Measurements from ENCODE around the gene KLK14. TPM values are rescaled to one million over a fixed set of nuclear protein-coding genes. Genes with fewer than 3 reads are reported as not detected.

KLK14 gene
- total RNA-seq, 1 donor from 2014 or later = not detected

DNA sequence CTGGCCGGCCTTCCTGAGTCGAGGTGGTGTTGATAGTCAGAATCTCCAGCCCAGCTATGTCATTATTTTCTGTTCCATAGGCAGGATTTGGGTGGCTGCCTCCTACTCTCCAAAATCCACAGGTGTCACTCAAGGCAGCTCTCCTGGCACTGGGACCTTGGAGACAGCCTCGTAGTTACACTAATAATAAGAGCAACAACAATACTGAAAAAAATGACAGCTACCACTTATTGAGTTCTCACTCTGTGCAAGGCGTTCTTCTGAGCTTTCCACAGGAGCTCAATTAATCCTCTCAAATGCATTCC lies 35.7 kb downstream of the KLK14 start:
- no peak for DNase-seq (ENCODE audit: low read depth)
- no peak for TF ChIP-seq CTCF (IDR thresholded peaks at IDR 0.05; ENCODE audit: insufficient read depth, low read length, poor library complexity, severe bottlenecking)
- Histone ChIP-seq H3K36me3 (ENCODE audit: control insufficient read depth, insufficient read depth, low read length) (no peaks in the 10 kb centered on the region), H3K4me3 (ENCODE audit: low read depth, low read length) (no peak overlapping the region), H3K27me3 (ENCODE audit: control insufficient read depth, insufficient read depth, low read length) (no peaks in the 10 kb centered on the region)

DNA sequence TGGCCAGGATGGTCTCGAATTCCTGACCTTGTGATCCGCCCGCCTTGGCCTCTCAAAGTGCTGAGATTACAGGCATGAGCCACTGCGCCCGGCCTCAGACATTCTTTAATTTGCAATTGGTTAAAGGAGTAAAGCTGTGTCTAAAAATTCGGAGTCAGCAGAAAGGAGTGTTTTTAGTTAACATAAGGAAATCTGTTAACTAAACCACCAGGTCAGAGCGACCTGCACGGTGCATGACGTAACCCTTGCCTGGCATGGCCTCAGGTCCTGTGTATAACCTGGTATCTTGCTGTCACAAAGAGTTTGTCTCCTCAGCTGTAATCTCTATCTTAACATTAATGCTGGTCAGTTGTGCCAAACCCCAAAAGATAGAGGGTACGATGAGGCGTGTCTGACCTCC lies 38.4 kb downstream of the KLK14 start:
- Histone ChIP-seq H3K4me3 (ENCODE audit: low read depth, low read length) (no peak overlapping the region), H3K36me3 (ENCODE audit: control insufficient read depth, insufficient read depth, low read length) (no peaks in the 10 kb centered on the region), H3K27me3 (ENCODE audit: control insufficient read depth, insufficient read depth, low read length) (no peaks in the 10 kb centered on the region)
- TF ChIP-seq CTCF (IDR thresholded peaks at IDR 0.05; ENCODE audit: insufficient read depth, low read length, poor library complexity, severe bottlenecking) = no peak
- DNase-seq (ENCODE audit: low read depth) = no peak

- no peak for TF ChIP-seq CTCF (IDR thresholded peaks at IDR 0.05; ENCODE audit: insufficient read depth, low read length, poor library complexity, severe bottlenecking)
- DNase-seq (ENCODE audit: low read depth) = no peak
Measured at GRCh38 chr19:51043497-51043896, 39.2 kb downstream of the KLK14 start.

DNA sequence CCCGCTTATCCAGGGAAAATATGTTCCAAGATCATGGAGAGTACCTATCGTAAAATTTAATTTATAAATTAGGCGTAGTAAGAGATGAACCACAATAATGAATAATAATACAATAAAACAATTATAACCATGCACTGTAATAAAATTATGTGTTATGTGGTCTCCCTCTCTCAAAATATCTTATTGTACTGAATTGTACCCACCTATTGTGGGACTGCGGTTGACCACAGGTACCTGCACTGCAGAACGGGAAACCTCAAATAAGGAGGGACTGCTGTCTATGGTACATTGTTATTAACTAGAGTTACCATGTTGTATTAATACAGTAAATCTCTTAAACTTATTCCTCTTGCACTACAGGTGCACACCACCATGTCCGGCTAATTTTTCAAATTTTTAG lies 42.5 kb downstream of the KLK14 start:
- H3K27me3 ChIP-seq (ENCODE audit: control insufficient read depth, insufficient read depth, low read length) = no peaks in the 10 kb centered on the region
- H3K4me3 ChIP-seq (ENCODE audit: low read depth, low read length) = no peak overlapping the region
- no peak for DNase-seq (ENCODE audit: low read depth)
- no peaks in the 10 kb centered on the region for H3K36me3 ChIP-seq (ENCODE audit: control insufficient read depth, insufficient read depth, low read length)
- no peak for TF ChIP-seq CTCF (IDR thresholded peaks at IDR 0.05; ENCODE audit: insufficient read depth, low read length, poor library complexity, severe bottlenecking)

More at GRCh38 chr19:51043497-51043896, 39.2 kb downstream of the KLK14 start:
- no peaks in the 10 kb centered on the region for H3K27me3 ChIP-seq (ENCODE audit: control insufficient read depth, insufficient read depth, low read length)
- no peak overlapping the region for H3K4me3 ChIP-seq (ENCODE audit: low read depth, low read length)
- no peaks in the 10 kb centered on the region for H3K36me3 ChIP-seq (ENCODE audit: control insufficient read depth, insufficient read depth, low read length)

DNA sequence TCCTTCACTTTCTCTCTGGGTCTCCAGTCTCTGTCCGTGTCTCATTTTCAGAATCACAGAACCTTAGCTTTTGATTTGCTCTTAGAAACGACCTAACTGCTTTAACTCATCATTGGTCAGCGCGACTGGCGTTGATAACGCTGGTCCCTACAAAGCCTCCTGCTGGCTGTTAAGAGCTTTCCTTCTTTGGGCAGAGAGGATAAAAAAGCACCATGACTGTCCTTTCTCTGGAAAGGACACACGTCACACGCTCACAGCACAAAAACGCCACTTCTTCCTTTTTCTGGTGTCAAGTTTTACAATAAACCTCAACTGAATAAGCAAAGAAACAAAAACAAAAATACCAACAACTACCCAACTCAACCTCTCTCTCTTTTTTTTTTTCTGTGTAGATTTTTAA lies 46.2 kb downstream of the KLK14 start:
- H3K36me3 ChIP-seq (ENCODE audit: control insufficient read depth, insufficient read depth, low read length) = no peaks in the 10 kb centered on the region
- no peak for DNase-seq (ENCODE audit: low read depth)
- no peak for TF ChIP-seq CTCF (IDR thresholded peaks at IDR 0.05; ENCODE audit: insufficient read depth, low read length, poor library complexity, severe bottlenecking)
- H3K4me3 ChIP-seq (ENCODE audit: low read depth, low read length) = no peak overlapping the region
- H3K27me3 ChIP-seq (ENCODE audit: control insufficient read depth, insufficient read depth, low read length) = no peaks in the 10 kb centered on the region

GRCh38 chr19:51034704-51035103 lies 48.0 kb downstream of the KLK14 start, which contains the start of gene KLK12:
KLK12 (minus strand) TSS chr19:51035002; CDS start chr19:51034621, 381 bp downstream.
- Histone ChIP-seq H3K27me3 (ENCODE audit: control insufficient read depth, insufficient read depth, low read length) (no peaks in the 10 kb centered on the region), H3K36me3 (ENCODE audit: control insufficient read depth, insufficient read depth, low read length) (no peaks in the 10 kb centered on the region), H3K4me3 (ENCODE audit: low read depth, low read length) (no peak within 1 kb of the TSS)
- DNase-seq (ENCODE audit: low read depth) = no peak
- no peak for TF ChIP-seq CTCF (IDR thresholded peaks at IDR 0.05; ENCODE audit: insufficient read depth, low read length, poor library complexity, severe bottlenecking)

All from kidney epithelial cell (primary cell).